ENCODE measurements around the gene SNRPA. TPM values are rescaled to one million over a fixed set of nuclear protein-coding genes. Genes with fewer than 3 reads are reported as not detected.

Gene SNRPA
- 47.2 and 51.1 TPM in 2 replicates for total RNA-seq

GRCh38 chr19:40750874-40751537, at the start of gene SNRPA:
SNRPA (plus strand) TSS chr19:40751203; CDS start chr19:40751409, 206 bp downstream.

GRCh38 chr19:40716482-40717324, 34.3 kb upstream of the SNRPA start, which contains the start of the genes COQ8B and ITPKC:
COQ8B (minus strand) TSS chr19:40716886; CDS start chr19:40714632, 2,254 bp downstream.
ITPKC (plus strand) TSS chr19:40717112; CDS start chr19:40717136, 24 bp downstream.

GRCh38 chr19:40750058-40750873, 737 bp upstream of the SNRPA start, which contains the start of gene ACTMAP:
ACTMAP (minus strand) TSS chr19:40750477; CDS start chr19:40749803, 674 bp downstream.

GRCh38 chr19:40774916-40775631, 24.1 kb downstream of the SNRPA start, which contains the start of gene MIA:
MIA (plus strand) TSS chr19:40775521; CDS start chr19:40775543, 22 bp downstream.

DNA sequence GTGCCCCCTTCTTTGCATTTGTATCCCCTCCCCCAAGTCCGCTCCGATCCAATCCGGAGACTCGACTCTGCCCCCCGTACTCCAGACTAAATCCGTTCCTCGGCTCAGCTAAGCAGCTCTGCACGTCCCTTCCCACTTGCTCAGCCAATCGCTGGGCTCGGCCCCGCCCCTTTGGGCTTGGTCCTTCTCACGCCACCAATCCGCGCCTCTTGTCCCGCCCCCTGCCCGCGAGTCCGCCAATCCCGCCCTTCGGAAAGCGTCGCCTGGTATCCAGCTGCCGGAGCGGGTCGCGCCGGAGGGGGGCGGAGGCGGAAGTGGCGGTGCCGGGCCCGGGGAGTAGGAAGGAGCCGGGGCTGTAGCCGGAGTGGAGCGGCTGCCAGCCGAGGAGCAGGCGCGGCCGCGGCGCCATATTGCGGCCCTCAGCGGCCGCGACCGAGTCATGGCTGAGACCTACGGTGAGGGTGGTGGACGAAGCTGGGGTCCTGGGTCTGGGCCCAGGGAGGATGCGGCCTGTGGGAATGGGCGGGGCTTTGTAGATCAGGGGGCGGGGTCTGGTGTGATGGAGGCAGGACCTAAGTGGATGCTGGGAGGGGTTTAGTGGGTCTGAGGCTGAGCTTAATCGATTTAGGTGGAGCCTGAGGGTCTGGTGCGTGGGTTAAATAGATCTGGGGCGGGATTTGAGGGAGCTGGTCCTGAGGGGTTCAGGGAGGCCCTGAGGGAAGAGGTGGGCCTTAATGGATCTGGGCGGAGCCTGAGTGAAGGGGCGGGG, 27.1 kb downstream of the SNRPA start, which contains the start of gene RAB4B:
Gene RAB4B (plus strand): TSS at position 311 of the 769 bp plus-strand sequence. CDS start 129 bp downstream, at position 440.

DNA sequence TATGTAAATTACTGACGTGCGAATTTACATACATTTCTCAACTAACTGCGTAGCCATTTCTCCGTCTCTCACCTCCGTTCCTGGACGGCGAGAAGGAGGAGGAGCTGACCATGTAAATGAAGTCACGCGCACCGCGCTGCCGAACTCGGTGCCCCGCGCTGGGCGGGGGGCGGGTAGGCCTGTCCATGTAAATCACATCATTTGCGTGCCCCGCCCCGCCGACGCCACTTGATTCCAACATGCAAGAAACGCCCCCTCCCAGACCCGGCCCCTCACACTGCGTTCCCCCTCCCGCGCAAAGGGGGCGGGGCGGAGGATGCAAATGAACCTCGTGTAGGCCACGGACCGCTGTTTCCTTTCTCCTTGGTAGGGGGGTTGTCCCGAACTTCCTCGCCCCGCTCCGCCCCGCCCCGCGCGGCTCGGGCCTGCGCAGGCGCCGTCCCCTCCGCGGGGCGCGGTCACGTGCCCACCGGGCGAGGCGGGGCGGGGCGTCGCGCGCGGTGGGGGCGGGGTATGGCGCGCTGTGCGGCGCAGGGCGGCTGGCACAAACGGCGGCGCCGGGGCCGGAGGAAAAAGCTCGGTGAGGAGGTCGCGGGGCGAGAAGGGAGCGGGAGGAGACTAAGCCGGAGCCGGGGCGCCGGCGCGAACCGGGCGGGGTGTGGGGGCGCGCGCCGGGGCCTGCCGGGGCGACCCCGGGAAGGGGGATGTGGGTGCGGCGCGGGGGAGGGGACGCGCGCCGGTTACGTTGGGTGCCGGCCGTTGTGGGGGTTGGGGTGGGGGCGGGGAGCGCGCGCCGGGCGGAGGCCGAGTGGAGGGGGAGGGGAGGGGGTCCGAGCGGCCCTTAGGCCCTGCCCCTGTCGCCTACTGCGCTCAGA, 47.9 kb downstream of the SNRPA start, which contains the start of gene EGLN2:
Gene EGLN2 (plus strand): TSS at position 509 of the 875 bp plus-strand sequence. CDS start 1,382 bp downstream, outside the sequence.

Other genes with a start within 250 kb of the SNRPA start
- 14.5 and 25.6 TPM in 2 replicates for gene SHKBP1, start 174.3 kb upstream of the SNRPA start, total RNA-seq
- 14.5 and 16.1 TPM in 2 replicates for gene LTBP4, start 149.8 kb upstream of the SNRPA start, total RNA-seq
- gene NUMBL, start 60.6 kb upstream of the SNRPA start, total RNA-seq, result 22.6 and 40.8 TPM in 2 replicates
- 34.6 and 36.7 TPM in 2 replicates for gene COQ8B, start 34.3 kb upstream of the SNRPA start, total RNA-seq
- gene ITPKC, start 34.1 kb upstream of the SNRPA start, total RNA-seq, result 10.4 and 11.8 TPM in 2 replicates
- 0.53 and 0.56 TPM in 2 replicates for gene ACTMAP, start 726 bp upstream of the SNRPA start, total RNA-seq
- gene MIA, start 24.3 kb downstream of the SNRPA start, total RNA-seq, result 0.66 TPM in 1 of 2 replicates, not detected in the other
- gene RAB4B, start 27.0 kb downstream of the SNRPA start, total RNA-seq, result 7.0 and 8.5 TPM in 2 replicates
- 83.9 and 90.5 TPM in 2 replicates for gene EGLN2, start 48.0 kb downstream of the SNRPA start, total RNA-seq
- gene CYP2A6, start 99.2 kb downstream of the SNRPA start, total RNA-seq, result not detected in 2 replicates
- gene CYP2A7, start 131.0 kb downstream of the SNRPA start, total RNA-seq, result not detected in 2 replicates
- gene CYP2B6, start 240.1 kb downstream of the SNRPA start, total RNA-seq, result not detected in 2 replicates

All from aortic smooth muscle cell (primary cell).